Endothelial cell (in vitro differentiated cells): ENCODE data around the gene SCRN1. TPM values are rescaled to one million over a fixed set of nuclear protein-coding genes. Genes with fewer than 3 reads are reported as not detected.

Experiments used
- DNase-seq: peaks from one replicate; pipeline ENCODE4 v3.0.0; 2021; ENCODE audit warnings: low spot score
- H3K27ac Mint-ChIP-seq: one replicate; pipeline ENCODE4 v1.8.0; 2021; ENCODE audit warnings: mixed read lengths, inconsistent platforms; ENCODE audit not compliant: unreplicated experiment
- H3K27me3 Mint-ChIP-seq: one replicate; pipeline ENCODE4 v1.8.0; 2021; ENCODE audit warnings: mild to moderate bottlenecking, moderate library complexity, mixed read lengths, inconsistent platforms; ENCODE audit not compliant: unreplicated experiment
- H3K36me3 Mint-ChIP-seq: one replicate; pipeline ENCODE4 v1.8.0; 2021; ENCODE audit warnings: mild to moderate bottlenecking, low read depth, mixed read lengths, inconsistent platforms; ENCODE audit not compliant: unreplicated experiment
- H3K4me1 Mint-ChIP-seq: one replicate; pipeline ENCODE4 v1.8.0; 2021; ENCODE audit warnings: mild to moderate bottlenecking, mixed read lengths, inconsistent platforms; ENCODE audit not compliant: unreplicated experiment
- H3K4me3 Mint-ChIP-seq: one replicate; pipeline ENCODE4 v1.8.0; 2021; ENCODE audit warnings: mild to moderate bottlenecking, mixed read lengths, inconsistent platforms; ENCODE audit not compliant: unreplicated experiment
- H3K9me3 Mint-ChIP-seq: one replicate; pipeline ENCODE4 v1.8.0; 2021; ENCODE audit warnings: mixed read lengths, inconsistent platforms; ENCODE audit not compliant: unreplicated experiment
- CTCF ChIP-seq: fragments of 200-600 bp; sonication (generic); IDR thresholded peaks from one replicate; pipeline ENCODE4 v1.5.0; 2021; ENCODE audit warnings: antibody characterized with exemption; ENCODE audit not compliant: unreplicated experiment
- total RNA-seq: library from RNA; stranded (reverse); fragmentation: NEBNext Ultra II Directional; extraction: Animal tissue kit (Norgen Biotek cat#: 25700); gene quantifications from one replicate; pipeline ENCODE4 v1.2.1, GENCODE V29; 2021; ENCODE audit not compliant: unreplicated experiment

Gene SCRN1
- total RNA-seq, 1 donor from 2014 or later = 64.4 TPM

- no peak for DNase-seq
- H3K4me1 Mint-ChIP-seq = peaks cover 13% of the 10 kb centered on the region
- no peaks in the 10 kb centered on the region for H3K27me3 Mint-ChIP-seq
- no peak overlapping the region for H3K27ac Mint-ChIP-seq
- H3K36me3 Mint-ChIP-seq = no peaks in the 10 kb centered on the region
- no peak overlapping the region for H3K4me3 Mint-ChIP-seq
- TF ChIP-seq CTCF = no peak
- no peaks in the 10 kb centered on the region for H3K9me3 Mint-ChIP-seq
Observed at GRCh38 chr7:29875741-29876140, 113.9 kb downstream of the SCRN1 start.

- no peak for DNase-seq
- peaks cover 13% of the 10 kb centered on the region for H3K4me1 Mint-ChIP-seq
- no peaks in the 10 kb centered on the region for H3K9me3 Mint-ChIP-seq
- no peak overlapping the region for H3K27ac Mint-ChIP-seq
- no peaks in the 10 kb centered on the region for H3K36me3 Mint-ChIP-seq
- no peaks in the 10 kb centered on the region for H3K27me3 Mint-ChIP-seq
- H3K4me3 Mint-ChIP-seq = no peak overlapping the region
- TF ChIP-seq CTCF = no peak
Observed at GRCh38 chr7:29873644-29874294, 115.8 kb downstream of the SCRN1 start.

GRCh38 chr7:29871787-29872398 lies 117.7 kb downstream of the SCRN1 start:
- H3K9me3 Mint-ChIP-seq = no peaks in the 10 kb centered on the region
- H3K4me3 Mint-ChIP-seq = no peak overlapping the region
- DNase-seq = no peak
- H3K4me1 Mint-ChIP-seq = peaks cover 5% of the 10 kb centered on the region
- H3K27me3 Mint-ChIP-seq = no peaks in the 10 kb centered on the region
- peak overlapping the region; percentile 80 for H3K27ac Mint-ChIP-seq
- H3K36me3 Mint-ChIP-seq = no peaks in the 10 kb centered on the region
- TF ChIP-seq CTCF = no peak

Other genes with a start within 250 kb of the SCRN1 start
- gene WIPF3, start 183.3 kb downstream of the SCRN1 start, total RNA-seq = 1.5 TPM
- 15.1 TPM for gene FKBP14, start 36.9 kb upstream of the SCRN1 start, total RNA-seq
- gene PLEKHA8, start 38.6 kb upstream of the SCRN1 start, total RNA-seq = 43.8 TPM
- 18.0 TPM for gene MTURN, start 145.2 kb upstream of the SCRN1 start, total RNA-seq